PC-9 (cell line): ENCODE measurements around the gene DNAH7. TPM values are rescaled to one million over a fixed set of nuclear protein-coding genes. Genes with fewer than 3 reads are reported as not detected.

ENCODE experiments used
- BruUV-seq: library from RNA; stranded (reverse); fragments of 400-500 nt; replicated peaks from 2 replicates; lab custom pipeline; 2021; lab: Mats Ljungman, UMichigan
- CTCF ChIA-PET: fragments of 300-600 bp; sonication (Branson Sonifier 250); formaldehyde crosslinking; loops from one replicate; lab custom pipeline; 2022; ENCODE audit warnings: antibody characterized with exemption; lab: Charles Lee
- POLR2A ChIA-PET: fragments of 300-600 bp; sonication (Branson Sonifier 250); formaldehyde crosslinking; loops from one replicate; lab custom pipeline; 2022; ENCODE audit warnings: antibody characterized with exemption; ENCODE audit not compliant: unreplicated experiment; lab: Charles Lee
- DNase-seq, 2 experiments: peaks; one replicate each; pipeline versions ENCODE4 v3.0.0 to v3.0.0-alpha.2; 2015 to 2022; ENCODE audit warnings: mixed read lengths in 1 of 2
- H2AFZ ChIP-seq: fragments of 200-600 bp; sonication (generic); 2 replicates; pipeline ENCODE4 v1.8.1; 2017; ENCODE audit warnings: antibody characterized with exemption
- H3F3A ChIP-seq: fragments of 200-600 bp; sonication (generic); 2 replicates; pipeline ENCODE4 v1.8.1; 2017; ENCODE audit warnings: antibody characterized with exemption, mild to moderate bottlenecking, low read depth; ENCODE audit not compliant: insufficient read depth
- H3K27ac ChIP-seq: fragments of 200-600 bp; sonication (generic); 2 replicates; pipeline ENCODE4 v1.6.1; 2016; ENCODE audit warnings: mixed run types
- H3K27me3 ChIP-seq: fragments of 200-600 bp; sonication (generic); 2 replicates; pipeline ENCODE4 v1.6.1; 2016; ENCODE audit warnings: low read depth, mixed run types; ENCODE audit not compliant: insufficient read depth
- H3K36me3 ChIP-seq: fragments of 200-600 bp; sonication (generic); 2 replicates; pipeline ENCODE4 v1.6.1; 2016; ENCODE audit warnings: low read depth, mixed run types
- H3K4me1 ChIP-seq: fragments of 200-600 bp; sonication (generic); replicated peaks from 2 replicates; pipeline ENCODE4 v1.6.1; 2016; ENCODE audit warnings: mixed run types; ENCODE audit not compliant: insufficient read depth
- H3K4me2 ChIP-seq: fragments of 200-600 bp; sonication (generic); 2 replicates; pipeline ENCODE4 v1.6.1; 2017; ENCODE audit warnings: mixed run types
- H3K4me3 ChIP-seq: fragments of 200-600 bp; sonication (generic); 2 replicates; pipeline ENCODE4 v1.6.1; 2016; ENCODE audit warnings: mixed run types
- H3K79me2 ChIP-seq: fragments of 200-600 bp; sonication (generic); 2 replicates; pipeline ENCODE4 v1.6.1; 2017; ENCODE audit warnings: low read depth, mixed run types
- H3K9me2 ChIP-seq: fragments of 200-600 bp; sonication (generic); 2 replicates; pipeline ENCODE4 v1.8.1; 2017; ENCODE audit warnings: mild to moderate bottlenecking; ENCODE audit not compliant: insufficient read depth
- H3K9me3 ChIP-seq: fragments of 200-600 bp; sonication (generic); 2 replicates; pipeline ENCODE4 v1.8.1; 2016; ENCODE audit warnings: low read depth; ENCODE audit not compliant: insufficient read depth
- H4K20me1 ChIP-seq: fragments of 200-600 bp; sonication (generic); 2 replicates; pipeline ENCODE4 v1.8.1; 2017; ENCODE audit not compliant: insufficient read depth
- CTCF ChIP-seq: fragments of 200-600 bp; sonication (generic); conservative IDR thresholded peaks from 2 replicates; pipeline ENCODE4 v1.6.1; 2017; ENCODE audit warnings: mixed run types, antibody characterized with exemption, mild to moderate bottlenecking, moderate library complexity
- EZH2 ChIP-seq: fragments of 200-600 bp; sonication (generic); IDR thresholded peaks from 2 replicates; pipeline ENCODE4 v1.8.0; 2017; ENCODE audit warnings: antibody characterized with exemption, low read depth
- intact Hi-C: fragments of 100-400 bp; cut with micrococcal nuclease; formaldehyde crosslinking; loops from one replicate; pipeline ENCODE4 v1.10.0; 2022; ENCODE audit not compliant: unreplicated experiment
- total RNA-seq: library from RNA; stranded (reverse); gene quantifications from 2 replicates; pipeline ENCODE4 v1.2.3, GENCODE V29; 2021

The DNAH7 gene
- total RNA-seq, 1 experiment from 2014 or later: 3.8 TPM

- Histone ChIP-seq H3K9me2 (no peaks in the 10 kb centered on the region), H4K20me1 (no peaks in the 10 kb centered on the region), H3K9me3 (no peaks in the 10 kb centered on the region), H3K27me3 (no peaks in the 10 kb centered on the region), H3K4me3 (no peak overlapping the region), H3K27ac (no peak overlapping the region), H3K4me1 (no peaks in the 10 kb centered on the region), H3K4me2 (no peak overlapping the region), H3F3A (no peaks in the 10 kb centered on the region), H2AFZ (no peak overlapping the region), H3K79me2 (no peaks in the 10 kb centered on the region), H3K36me3 (no peaks in the 10 kb centered on the region)
- BruUV-seq: no TSS peak
- TF ChIP-seq EZH2 (no peak), CTCF (no peak)
- intact Hi-C loops: no loop called here
- CTCF ChIA-PET: no interaction called here
- POLR2A ChIA-PET: no interaction called here
- DNase-seq: no peak
These were observed 111.9 kb downstream of the DNAH7 start for GRCh38 chr2:195956725-195957124.

GRCh38 chr2:195945056-195945455 is 123.6 kb downstream of the DNAH7 start:
- no peaks in the 10 kb centered on the region for H3K9me2 ChIP-seq
- ChIA-PET POLR2A (no interaction called here), CTCF (no interaction called here)
- H3K9me3 ChIP-seq: no peaks in the 10 kb centered on the region
- BruUV-seq: no TSS peak
- H3K27ac ChIP-seq: no peak overlapping the region
- H3K4me2 ChIP-seq: no peak overlapping the region
- no peak for DNase-seq
- H3K4me3 ChIP-seq: no peak overlapping the region
- no peak overlapping the region for H2AFZ ChIP-seq
- TF ChIP-seq CTCF: no peak
- TF ChIP-seq EZH2: no peak
- H3K27me3 ChIP-seq: no peaks in the 10 kb centered on the region
- no peaks in the 10 kb centered on the region for H3K36me3 ChIP-seq
- no peaks in the 10 kb centered on the region for H3F3A ChIP-seq
- H4K20me1 ChIP-seq: no peaks in the 10 kb centered on the region
- intact Hi-C loops: no loop called here
- H3K4me1 ChIP-seq: no peaks in the 10 kb centered on the region
- no peaks in the 10 kb centered on the region for H3K79me2 ChIP-seq

- H3K4me2 ChIP-seq: no peak overlapping the region
- no peak for DNase-seq
- intact Hi-C loops: loop anchor here (10.0 kb wide), 1 partner anchor 622 kb away; no protein-coding TSS in a partner anchor
- no peaks in the 10 kb centered on the region for H3F3A ChIP-seq
- no peaks in the 10 kb centered on the region for H4K20me1 ChIP-seq
- CTCF ChIA-PET: interaction anchor here (0.6 kb wide), 1 partner anchor 261 kb away, joined by 3 read pairs; no protein-coding TSS in a partner anchor
- no peaks in the 10 kb centered on the region for H3K4me1 ChIP-seq
- H3K27me3 ChIP-seq: no peaks in the 10 kb centered on the region
- POLR2A ChIA-PET: no interaction called here
- no peaks in the 10 kb centered on the region for H3K9me2 ChIP-seq
- no peaks in the 10 kb centered on the region for H3K36me3 ChIP-seq
- H2AFZ ChIP-seq: no peak overlapping the region
- H3K9me3 ChIP-seq: no peaks in the 10 kb centered on the region
- no peak overlapping the region for H3K4me3 ChIP-seq
- no peak overlapping the region for H3K27ac ChIP-seq
- H3K79me2 ChIP-seq: no peaks in the 10 kb centered on the region
- no TSS peak for BruUV-seq
- TF ChIP-seq EZH2 (no peak), CTCF (no peak)
These were observed 131.5 kb downstream of the DNAH7 start for GRCh38 chr2:195937176-195937575.
